DMS 273 (cell line): ENCODE results near the gene SLC8A3.

Experiments used
- DNase-seq: peaks from one replicate; lab custom pipeline; 2025; ENCODE audit not compliant: unreplicated experiment; lab: John Stamatoyannopoulos, UW

Gene SLC8A3

DNA sequence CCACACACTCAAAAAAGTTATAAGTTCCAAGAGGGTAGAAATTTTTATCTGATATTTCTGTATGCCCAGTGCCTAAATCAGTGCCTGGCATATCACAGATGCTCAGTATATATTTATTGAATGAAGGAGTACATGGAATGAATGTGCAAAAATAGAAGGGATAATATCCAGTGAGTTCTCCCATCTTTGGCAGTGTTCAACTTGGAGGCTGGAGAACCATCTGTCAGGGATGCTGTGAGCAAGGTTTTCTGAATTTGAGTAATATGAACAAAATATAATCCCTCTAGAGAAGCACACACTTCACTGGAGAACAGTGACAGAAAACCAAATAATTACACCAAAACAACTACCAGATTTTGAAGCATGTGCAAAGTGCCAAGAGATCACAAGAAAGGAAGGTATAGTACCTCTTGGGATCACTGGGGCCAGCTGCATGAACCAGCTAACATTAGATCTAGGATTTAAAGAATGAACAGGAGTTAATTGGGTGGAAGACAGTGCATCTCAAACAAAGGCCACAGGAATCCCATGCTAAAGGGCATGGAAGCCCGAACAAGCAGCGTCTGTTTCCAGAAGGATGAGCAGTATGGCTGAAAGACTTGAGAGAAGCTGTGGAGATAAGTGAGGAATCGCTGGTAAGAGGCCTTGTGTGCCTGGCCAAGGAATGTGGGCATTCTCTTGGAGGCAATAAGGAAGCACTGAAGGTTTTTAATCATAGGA, 11.5 kb downstream of the SLC8A3 start:
- no peak for DNase-seq

DNA sequence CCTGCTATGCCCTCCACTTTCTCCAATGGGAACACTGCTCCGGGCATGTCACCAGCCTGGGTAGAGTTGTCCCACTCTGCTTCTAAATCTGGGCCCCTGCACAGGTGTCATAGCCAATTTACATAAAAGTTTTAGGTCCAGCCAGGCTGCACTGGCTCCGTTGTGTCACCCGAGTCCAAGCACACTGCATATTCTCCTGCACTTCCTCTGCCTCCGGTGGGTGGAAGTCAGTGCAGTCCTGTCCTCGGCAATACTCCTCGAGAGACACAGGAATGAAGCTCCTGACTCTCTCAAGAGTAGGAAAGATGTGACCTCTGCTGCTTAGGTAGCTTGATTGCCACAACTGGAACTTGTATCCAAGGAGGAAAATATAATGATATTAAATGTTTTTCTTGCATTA, 15.2 kb downstream of the SLC8A3 start:
- DNase-seq: no peak

DNA sequence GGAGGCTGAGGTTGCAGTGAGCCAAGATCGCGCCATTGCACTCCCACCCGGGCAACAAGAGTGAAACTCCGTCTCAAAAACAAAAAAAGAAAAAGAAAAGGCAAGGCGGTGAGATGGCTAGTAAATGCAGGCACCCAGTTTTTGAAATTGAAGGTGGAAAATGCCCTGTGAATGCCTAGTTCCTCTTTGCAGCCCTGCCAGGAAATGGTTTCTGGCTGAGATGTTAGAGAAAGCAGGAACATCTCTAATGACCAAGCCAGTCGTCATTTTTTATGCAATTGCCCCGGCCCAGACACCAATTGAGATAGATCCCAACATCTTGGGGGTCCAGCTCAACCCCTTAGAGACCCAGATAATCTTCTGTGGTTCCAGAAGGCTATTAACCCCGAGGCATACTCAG, 17.0 kb downstream of the SLC8A3 start:
- no peak for DNase-seq

DNA sequence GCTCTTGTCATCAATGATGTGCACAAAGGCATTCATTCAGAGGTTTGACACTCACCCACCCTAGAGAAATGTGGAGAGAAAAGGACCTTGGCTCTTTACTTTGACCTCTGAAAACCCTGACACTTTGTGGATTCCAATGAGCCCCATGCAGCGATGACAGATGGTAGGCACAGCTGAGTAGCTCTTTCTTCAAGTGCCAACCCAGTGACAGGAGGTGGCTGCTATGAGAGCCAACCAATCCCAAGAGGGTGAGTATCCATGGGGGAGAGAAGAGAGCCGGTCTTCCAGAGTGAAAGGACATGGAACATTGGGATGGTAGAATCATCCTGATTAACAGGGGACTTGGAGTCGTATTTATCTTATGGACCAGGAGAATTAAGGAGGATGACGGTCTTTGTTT, 17.8 kb downstream of the SLC8A3 start:
- DNase-seq: peak; percentile 87

DNA sequence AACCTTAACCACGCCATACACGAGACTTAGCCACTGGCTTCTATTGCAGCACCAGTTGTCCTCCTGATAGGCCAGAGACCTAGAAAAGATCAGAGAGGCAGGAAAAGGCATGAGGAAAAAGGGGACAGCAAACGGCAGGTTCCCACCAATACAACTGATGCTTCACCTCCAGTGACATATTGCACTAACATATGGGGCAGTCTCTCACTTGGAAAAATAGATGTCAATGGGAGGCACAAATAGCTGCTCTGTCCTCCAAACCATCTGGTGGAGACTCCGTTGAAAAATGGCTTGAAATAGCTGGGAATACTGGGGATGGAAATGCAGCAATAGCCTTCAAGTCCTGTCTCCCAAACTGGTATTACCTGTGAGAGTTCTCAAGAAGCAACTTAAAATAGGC, 20.3 kb downstream of the SLC8A3 start:
- peak; percentile 88 for DNase-seq

DNA sequence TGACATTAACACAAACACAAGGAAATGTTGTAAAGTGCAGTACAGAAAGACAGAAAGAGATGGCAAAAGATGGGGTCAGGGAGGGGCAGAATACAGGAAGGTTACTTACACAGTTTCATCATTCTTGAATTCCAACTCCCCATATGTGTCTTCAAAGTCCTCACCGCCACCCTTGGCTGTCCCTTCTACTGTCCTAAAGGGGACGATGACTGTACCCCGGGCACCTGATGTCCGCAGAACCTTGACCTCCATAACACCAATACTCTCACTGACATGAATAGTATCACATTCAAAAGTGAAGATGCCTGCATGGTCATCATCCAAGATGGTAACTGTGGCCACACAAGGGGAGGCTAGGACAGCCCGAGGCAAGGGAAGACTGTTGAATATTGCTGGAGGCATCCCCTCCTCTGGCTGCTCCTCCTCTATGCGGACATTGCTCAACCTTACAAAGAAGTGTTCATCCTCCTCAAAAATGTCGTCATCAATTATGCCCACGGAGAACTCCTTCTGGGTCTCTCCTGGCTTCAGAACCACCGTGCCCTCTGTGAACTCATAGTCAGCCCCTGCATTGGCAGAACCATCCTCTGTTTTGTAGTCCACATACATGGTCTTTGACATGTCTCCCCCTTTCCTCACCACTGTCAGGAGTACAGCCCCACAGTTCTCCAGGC, 22.1 kb downstream of the SLC8A3 start:
- no peak for DNase-seq

DNA sequence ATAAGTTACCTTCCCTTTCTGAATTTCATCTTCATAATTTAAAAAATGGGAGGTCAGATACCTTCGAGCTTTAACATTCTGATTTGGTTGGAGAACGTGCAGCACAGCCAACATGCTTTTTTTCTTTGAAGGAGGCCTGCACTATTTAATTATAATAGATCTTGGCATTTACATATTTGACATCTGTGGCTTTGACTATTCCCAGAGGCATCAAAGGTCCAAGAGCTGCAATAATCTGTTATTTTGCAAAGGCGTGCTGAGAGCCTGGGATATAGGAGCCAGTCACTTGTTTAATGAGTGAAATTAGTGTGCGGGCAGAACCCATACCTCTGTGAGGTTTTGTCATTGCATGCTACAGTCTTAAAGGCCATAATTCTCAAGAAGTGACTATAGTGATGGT, 26.4 kb downstream of the SLC8A3 start:
- peak; percentile 28 for DNase-seq

DNA sequence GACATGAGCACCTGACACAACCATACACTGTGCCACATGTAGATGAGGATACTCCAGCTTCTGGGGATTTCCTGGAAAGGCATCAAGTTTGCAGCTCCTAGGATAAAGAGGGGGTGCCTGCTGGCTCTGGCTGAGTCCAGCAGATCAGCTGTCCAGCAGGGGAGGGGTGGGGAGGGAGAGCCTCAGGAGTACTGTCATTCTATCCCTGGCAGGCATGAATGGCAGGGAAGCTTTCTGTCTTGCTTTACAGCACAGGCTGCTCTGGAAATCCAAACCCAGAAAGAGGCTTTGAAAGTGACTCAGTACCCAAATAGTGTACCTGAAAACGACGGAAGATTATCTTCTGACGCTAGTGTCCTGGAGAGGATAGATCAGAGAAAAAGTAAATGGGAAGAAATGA, 32.2 kb downstream of the SLC8A3 start:
- no peak for DNase-seq

DNA sequence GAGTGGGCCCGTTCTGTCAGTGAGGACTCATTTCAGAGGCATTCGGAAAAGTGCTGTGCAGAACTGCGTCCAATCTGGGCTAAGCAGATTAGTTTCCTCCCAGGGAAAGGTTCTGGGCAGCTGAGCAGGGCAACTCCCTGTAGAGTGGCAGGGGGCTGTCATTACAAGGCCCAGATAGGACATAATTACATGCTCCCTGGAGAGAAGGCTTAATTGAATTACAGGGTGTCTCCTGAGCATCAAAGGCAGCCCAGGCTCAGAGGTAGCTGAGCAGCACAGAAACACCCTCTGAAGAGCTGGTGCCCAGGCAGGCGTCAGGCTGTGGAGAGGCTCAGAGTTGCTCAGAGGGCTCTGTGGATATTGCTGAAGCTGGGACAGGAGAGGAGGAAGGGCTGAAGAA, 36.0 kb downstream of the SLC8A3 start:
- DNase-seq: no peak

DNA sequence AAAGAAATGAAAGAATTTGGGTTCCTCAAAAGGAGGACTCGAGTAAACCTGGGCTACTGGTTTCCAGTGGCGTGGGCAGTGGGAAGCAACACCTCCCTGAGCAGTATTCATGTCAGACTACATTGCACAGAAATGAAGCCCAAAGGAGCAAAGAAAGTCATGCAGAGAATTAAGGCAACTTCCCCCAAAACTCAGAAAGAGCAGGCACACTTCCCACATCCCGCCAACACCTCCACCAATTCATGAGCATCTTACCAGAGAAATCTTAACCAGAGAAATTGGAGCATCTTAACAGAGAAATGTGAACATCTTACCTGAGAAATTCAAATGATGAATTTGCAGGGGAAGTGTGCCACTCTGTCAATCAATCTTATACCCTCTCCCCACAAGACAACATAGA, 36.7 kb downstream of the SLC8A3 start:
- no peak for DNase-seq

DNA sequence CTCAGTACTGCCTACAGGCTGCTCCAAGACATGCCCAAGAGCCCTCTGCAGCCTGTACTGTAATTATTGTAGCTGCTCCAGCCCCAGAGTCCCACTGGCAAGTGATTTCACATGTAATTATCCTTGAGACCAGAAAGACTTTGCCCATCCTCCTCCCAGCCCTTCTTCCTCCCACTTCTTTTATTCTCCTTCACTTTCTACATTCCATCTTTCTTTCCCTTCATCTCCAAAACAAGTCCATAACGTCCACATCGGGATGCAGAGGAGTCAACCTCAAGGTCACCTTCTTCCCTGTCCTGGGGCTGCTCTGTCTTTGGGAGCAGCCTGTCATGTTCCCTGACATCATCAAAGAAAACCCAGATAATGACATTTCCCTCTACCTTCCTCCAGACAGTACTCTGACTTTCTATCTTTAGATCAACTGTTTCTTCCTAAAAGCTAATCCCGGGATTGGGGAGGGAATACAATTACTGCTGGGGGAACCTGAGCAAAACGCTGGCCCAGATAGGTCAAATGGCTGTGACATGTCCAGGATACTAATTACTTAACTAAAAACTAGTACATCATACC, 39.1 kb downstream of the SLC8A3 start:
- DNase-seq: no peak

DNA sequence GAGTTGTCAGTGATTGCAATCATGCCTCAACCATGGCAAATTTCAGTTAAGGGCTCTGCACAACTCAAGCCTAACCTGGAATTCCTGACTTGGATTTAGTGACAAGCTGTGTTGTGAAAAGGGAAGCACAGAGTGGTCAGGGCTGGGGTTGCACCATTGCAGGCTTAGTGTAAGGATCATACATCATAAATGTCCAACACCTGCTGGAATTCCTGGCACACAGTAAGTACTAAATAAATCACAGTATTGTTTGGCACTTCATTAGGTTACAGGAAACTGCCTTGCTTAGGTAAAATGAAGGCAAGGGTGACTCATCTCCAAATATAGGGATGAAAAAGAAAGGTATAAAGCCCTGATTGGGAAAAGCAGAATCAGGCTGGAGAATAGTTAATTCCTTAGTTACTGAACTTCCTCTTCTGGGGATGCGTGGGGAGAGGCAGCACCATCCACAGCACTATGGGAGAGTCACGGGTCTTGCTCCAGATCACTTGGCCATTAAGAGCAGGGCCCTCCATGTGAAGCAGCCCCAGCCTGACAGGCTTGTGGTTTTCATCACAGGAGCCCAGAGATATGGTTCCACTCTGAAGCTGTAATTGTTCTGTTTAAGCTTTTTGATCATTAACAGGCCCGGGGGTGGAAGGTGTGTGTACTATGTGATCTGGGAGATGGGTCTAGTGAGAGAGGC, 39.7 kb downstream of the SLC8A3 start:
- no peak for DNase-seq

DNA sequence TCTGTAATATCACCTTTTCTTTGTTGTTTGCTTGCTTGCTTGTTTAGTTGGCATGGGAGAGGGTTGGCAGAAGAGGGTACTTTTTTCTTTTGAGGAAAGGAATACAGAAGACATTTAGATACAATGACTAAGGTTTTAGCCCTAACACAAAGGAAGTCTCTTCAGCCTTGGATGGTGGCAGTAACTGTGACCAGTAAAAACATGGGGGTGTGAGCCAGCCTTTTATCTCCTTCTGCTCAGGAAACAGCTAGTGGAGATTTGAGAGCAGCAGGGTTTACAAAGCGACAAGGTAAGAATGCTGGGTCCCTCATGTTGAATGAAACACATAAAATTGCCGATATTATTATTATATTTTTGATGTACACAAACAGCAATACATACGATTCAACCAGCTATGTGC, 40.4 kb downstream of the SLC8A3 start:
- no peak for DNase-seq

DNA sequence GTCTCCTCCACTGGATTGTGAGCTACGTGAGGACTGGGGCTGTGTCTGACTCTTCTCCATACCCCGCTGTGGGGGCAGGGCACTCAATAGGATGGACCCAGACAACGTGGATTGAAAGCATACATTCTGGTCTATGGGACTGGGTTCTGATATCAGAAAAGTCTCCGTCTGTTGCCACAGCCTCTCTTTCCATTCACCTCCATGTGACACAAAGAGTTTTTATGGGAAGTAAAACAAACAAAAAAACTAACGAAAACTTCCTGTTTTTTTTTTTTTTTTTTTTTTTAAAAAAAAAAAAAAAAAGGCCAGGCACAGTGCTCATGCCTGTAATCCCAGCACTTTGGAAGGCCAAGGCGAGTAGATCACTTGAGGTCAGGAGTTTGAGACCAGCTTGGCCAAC, 44.7 kb downstream of the SLC8A3 start:
- no peak for DNase-seq

DNA sequence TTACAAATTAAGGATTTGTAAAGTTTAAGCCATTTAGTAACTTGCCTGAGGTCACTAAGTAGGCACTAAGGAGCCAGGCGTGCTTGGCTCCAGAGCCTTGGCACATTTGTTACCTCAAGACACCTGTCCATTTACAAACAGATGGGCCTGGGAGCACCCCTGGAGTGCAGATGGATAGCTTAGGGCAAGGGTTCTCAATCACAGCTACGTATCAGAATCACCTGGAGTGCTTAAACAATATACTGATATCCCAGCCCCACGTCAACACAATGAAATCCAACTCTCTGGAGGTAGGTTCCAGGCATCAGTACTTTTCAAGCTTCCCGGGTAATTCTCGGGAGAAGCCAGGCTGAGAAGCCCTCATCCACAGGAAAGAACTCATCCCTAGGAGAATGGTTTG, 45.4 kb downstream of the SLC8A3 start:
- DNase-seq: no peak

DNA sequence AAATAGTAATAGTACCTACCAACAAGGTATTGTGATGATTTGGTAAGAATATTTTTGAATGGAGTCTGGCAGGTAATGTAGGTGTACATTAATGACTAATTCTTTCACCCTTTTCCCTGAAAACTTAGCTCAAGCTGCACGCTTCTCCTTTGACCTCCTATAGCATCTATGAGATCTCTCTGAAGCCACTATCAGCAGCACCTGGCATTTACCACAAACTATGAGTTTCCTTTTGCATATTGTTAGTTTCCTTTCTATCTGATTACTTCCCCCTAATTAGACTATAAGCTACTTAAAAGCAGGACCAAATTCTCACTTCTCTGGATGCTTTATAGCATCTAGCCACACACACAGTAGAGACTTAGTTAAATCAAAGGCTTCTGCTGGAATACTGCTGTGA, 48.1 kb downstream of the SLC8A3 start:
- DNase-seq: no peak

DNA sequence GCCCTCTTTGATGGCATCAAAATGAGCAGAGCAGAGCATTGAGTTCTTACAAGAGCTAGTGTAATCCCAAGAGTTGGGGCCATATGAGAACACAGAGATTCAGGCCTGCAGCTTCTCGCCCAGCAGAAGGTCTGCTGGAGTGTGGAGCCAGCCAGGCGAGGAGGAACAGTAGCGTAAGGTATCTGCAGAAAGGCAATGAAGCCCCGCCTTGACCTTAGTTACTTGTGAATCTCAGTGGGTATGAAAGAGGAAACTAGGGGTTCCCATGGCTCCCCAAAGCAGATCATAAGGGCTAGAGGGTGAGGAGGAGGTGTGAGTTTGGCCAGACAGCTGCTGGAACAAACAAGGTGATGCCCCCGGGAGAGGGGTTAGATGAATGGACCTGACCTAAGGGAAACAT, 49.4 kb downstream of the SLC8A3 start:
- no peak for DNase-seq

DNA sequence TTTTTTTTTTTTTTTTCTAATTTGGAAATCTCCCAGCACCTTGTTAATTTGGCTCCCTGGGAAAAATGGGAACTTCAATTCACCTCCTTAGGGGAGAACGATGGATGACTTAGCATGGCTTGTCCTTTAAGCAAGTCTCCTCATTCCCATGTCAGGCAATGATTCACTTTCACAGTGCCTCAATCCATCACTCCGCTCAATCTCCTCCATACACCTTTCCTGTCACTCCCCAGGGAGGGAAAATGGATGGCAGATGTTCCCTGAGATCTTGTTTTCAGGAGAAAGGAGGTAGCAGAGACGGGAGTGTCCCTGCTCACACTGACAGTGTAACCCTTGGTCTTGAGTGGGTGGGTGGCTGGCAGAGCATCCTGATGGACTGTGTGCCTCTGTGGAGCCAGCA, 51.0 kb downstream of the SLC8A3 start:
- no peak for DNase-seq

DNA sequence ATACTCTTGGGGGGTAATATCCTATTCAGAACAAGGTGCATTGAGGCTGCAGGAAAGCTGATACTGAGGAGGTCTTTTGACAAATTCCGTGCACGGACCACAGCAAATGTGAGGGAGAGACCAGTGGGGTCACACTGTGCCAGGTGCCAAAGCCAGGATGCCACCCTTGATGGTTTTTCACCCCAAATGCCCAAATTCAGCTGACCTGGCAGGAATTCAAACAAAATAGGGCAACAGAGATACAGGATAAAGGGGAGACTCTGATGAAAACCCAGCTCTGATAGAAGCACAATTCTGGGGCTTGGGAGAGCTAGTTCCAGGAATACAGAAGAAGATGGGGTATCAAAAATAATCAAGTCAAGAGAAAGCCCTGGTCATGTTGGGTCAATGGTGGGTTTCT, 55.3 kb downstream of the SLC8A3 start:
- DNase-seq: no peak

DNA sequence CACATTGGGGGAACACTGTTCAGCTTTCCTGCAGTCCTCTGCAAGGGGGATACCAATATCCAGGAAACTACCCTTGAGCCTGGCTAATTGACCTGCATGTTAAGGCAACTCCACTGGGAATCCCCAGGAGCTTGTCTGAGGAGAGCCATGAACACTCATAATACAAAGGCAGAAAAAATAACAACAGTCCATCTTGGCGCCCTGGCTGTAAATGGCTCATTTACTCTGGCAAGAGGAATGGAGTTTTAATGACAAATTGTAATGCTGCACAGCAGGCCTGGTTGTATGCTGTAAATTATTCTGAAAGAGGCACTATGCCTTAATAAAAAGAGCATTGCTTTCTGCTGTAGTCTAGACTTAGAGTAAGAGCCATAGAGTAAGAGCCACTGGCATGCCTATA, 58.3 kb downstream of the SLC8A3 start:
- no peak for DNase-seq

DNA sequence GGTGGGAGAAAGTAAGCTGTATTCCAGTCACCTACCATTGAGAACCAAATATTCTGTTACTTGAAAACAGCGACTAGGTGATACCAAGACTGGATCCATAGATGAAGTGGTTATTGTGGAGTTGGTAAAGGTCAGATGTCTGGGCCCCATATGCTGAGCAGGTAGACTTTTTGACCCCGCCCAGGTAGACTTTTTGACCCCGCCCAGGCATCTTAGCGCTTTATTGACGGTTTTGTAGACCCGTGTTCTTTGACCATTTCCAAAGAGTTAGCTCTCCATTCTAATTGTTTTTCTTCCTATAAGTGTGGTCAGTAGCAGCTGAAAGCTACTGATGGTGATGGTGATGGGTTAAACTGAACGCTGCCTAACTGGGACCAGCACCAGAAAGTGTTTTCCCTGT, 61.6 kb downstream of the SLC8A3 start:
- no peak for DNase-seq

DNA sequence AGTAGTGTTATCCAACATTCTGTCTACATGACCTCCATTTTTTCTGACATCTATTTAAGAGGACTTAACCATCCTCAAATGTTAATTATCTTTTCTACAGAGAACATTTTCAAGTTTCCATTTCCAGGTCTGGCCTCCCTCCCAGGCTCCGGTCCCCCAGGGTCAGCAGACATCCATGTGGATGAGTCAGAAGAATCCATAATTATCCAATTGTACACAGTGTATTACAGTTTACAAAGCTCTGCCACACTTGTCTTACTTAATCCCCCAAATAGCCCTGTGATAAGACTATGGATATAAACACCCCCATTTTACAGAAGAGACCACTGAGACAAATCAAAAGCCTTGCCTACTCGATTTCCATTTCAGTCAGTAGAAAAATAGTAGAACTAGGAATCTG, 65.0 kb downstream of the SLC8A3 start:
- DNase-seq: no peak
